GM19455 (cell line): ENCODE measurements around the gene NGB.

Experiments
- ATAC-seq: cut with Tn5 transposase; IDR thresholded peaks from one replicate; pipeline ENCODE4 v1.9.1; 2021; ENCODE audit not compliant: unreplicated experiment

NGB gene

DNA sequence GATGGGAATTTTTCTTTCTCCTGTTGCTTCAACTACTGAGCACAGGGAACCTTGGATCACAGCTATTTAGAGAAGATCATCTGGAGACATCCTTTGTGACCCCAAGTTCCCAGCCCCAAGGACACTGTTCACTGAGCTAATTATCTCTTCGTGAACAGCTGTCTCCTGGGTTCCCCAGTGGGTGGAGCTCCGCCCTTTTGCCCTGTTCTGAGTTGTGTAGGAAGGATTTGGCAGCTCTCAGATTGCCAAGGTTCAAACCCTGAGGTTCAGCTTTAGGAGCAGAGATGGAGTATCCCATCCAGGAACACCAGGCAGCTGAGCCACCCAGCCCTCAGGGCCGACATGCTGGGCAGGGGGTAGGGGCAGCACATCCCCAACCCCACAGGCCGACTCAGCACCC, 32.0 kb downstream of the NGB start:
- no peak for ATAC-seq

DNA sequence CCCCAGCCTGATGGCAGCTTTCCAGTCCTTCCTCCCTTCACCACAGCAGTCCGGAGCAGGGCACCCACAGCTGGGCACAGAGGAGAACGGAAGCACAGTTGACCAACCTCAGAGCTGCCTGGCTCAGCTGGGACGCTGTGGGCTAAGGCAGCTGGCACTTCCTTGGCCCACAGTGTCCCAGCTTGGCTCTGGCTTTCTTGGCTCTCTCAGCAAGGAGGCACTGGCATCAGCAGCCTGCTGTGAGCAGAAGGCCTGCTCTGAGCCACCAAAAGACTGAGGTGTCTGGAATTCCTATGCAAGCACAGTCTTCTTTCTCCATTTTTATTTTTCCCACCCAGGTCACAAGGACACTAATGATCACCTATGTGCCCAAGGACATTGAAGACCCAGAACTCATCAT, 32.6 kb downstream of the NGB start:
- no peak for ATAC-seq

DNA sequence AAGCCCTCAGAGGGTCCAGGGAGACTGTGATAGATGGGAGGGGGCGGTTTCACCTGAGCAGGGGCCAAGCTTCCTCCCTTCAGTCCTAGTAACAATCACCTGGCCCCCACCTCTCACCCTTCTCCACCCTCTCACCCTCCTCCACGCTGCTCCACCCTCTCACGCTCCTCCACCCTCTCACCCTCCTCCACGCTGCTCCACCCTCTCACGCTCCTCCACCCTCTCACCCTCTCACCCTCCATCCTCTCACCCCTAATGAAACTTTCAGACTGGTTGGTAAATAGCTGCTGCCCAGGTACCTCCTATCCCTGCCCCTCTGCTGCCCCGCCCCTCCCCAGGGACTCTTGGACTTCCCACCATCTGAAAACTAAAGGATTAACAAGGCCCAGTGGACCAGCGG, 34.2 kb downstream of the NGB start:
- no peak for ATAC-seq

DNA sequence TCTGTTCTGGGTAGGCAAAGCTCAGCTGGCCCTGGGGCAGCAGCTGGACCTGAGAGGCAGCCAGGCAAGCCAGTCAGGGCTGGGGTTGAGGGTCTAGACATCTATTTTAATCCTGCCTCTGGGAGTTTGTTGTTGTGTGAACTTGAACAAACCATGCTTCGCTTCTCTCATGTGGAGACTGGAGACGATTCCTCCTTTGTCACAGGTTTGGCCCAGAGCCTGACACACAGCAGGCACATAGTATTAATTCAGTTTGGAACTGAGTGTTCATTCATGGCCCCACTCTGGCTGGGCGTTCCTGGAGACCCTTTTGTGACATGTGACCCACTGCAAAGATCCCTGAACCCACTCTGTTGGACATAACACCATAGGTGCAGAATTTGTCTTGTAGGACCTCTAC, 39.3 kb downstream of the NGB start:
- ATAC-seq = no peak

DNA sequence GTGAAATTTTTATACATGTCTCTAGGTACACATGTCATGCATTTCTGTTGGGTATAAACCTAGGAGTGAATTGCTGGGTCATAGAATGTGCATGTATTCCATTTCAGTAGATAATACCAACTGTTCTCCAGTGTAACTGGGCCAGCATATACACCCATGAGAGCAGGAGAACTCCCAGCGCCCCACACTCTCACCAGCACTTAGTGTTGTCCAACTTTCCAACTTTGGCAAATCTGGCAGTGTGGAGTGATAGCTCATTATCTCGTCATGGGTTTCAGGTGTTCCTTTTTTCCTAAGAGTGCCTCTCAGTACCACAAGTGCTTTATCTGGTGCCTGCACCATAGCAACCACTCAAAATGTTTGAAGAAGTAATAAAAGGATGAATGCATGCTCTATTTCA, 40.1 kb downstream of the NGB start:
- no peak for ATAC-seq

DNA sequence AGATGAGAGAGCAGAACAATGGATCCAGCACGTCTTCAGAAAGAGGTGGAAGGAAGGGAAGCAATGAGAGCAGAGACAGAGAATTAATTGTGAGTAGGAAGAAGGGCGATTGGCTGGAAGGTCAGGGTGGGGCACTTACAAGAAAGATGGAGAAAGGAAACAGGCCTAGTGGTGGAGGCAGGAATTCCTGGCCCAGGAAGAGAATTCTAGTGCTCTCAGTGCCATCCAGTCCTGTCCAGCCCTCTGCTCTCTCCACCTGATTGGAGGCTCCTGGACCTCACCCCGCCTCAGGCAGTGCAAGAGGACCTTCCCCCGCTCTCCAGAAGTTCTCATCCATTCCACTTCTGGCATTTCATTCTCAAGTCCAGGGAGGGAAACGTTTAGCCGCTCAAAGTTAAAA, 43.0 kb downstream of the NGB start:
- no peak for ATAC-seq

DNA sequence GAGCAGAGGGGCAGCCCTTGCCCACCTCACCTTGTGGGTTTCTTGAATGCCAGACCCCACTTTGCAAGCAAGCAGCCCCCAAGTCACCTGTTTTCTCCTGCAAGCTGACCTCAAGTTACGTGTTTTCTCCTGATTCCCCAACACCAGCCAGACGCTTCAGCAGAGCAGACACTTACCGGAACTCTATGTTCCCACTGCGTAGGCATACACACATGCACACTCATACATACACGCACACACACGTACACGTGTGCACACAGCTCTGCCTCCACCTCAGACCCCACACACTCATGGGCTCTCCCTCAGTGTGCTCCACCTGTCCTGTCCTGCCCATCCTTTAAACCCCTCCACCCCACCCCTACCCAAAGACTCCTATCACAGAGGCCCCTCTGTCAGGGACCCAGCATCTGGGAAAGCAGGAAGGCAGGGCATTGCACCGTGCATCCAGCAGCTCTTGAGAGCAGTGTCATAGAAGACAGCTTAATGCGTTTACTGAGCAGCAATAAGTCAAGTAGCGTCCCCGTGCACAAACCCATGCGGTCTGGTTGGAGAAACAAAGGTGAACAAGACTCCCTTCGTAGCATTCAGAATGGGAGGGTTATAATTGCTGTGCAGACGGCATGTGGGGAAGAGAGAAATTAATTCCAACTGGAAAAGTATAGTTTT, 45.0 kb downstream of the NGB start:
- ATAC-seq = no peak

DNA sequence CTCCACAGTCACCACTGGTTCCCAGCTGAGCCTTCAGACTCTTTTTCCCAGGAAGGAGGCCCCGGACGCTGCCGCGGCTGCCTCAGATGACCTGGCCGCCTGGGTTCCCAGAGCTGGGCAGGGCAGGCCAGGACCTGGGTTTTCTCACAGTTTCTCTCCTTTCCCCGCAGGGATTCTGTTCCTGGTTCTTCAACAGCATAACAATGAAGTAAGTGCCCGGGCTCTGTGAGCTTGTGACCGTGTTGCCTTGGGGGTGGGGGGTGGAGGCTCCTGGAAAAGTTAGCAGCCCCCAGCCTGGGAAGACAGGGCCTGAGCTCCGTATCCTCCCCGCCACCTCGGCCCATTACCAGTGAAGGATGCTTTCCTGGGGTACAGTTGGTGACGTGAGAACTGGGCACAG, 45.8 kb downstream of the NGB start:
- no peak for ATAC-seq

DNA sequence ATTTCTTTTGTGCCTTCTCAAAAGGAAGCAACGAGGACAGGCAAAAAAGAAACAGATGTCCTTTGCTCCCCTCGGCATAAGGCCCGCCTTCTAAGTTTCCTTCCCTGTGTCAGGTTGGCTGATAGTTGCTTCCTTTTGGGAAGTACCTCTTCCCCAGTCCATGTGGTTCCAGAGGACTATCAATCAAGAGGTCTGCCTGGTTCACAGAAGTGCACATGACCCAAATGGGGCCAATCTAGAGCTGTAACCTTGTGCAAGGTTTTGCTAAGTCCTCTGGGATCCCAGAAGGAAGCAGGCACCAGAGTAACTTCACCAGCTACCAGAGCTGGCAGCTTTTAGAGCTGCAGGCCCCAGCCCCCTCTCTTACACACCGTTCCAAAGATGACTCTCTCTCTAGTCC, 46.8 kb downstream of the NGB start:
- ATAC-seq = no peak

DNA sequence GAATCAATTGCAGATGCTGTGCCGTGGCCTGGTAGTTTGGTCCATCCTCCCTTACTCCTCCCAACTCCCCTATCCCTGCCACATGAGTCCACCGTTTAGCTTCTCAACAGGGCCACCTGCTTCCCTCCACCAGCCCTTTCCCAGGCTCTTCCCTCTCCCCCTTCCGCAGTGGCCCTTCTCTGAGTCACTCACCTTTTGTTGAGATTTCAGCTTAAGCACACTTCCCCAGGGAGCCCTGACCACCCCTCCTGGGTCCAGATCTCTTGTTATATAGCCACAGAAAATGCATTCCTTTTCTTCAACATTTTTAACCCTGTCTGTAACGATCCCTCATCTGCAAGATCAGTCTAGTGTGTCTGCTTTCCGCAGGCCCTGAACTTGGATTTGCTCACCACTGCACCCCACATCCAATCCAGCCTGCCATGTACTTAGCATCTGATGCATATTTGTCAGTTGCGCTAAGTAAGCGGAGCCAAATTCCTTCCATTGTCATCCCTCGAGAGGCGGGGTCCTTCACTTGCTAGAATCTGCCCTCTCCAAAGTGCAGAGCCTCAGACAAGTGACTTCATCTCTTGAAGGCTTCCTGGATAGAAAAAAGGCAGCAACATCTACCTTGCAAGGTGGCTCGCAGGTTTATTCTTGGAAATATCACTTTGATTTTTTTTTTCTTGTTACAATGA, 48.3 kb downstream of the NGB start:
- ATAC-seq = no peak

DNA sequence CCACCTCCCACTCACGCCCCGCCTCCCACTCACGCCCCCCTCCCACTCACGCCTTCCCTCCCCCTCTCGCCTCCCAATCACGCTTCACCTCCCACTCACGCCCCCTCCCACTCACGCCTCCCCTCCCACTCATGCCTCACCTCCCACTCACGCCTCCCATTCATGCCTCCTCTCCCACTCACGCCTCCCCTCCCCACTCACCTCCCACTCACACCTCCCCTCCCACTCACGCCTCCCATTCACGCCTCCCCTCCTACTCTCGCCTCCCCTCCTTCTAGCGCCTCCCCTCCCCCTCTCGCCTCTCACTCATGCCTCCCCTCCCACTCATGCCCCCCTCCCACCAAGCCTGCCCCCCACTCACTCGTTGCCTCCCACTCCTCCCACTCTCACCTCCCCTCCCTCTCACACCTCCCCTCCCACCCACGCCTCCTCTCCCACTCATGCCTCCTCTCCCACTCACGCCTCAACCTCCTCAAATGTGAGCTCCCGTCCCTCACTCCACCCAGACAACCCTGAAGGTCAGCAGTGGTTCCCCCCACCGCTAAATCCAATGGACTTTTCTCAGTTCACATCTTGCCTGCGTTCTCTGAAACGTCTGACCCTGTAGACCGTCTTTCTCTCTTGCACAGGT, 49.6 kb downstream of the NGB start:
- no peak for ATAC-seq

DNA sequence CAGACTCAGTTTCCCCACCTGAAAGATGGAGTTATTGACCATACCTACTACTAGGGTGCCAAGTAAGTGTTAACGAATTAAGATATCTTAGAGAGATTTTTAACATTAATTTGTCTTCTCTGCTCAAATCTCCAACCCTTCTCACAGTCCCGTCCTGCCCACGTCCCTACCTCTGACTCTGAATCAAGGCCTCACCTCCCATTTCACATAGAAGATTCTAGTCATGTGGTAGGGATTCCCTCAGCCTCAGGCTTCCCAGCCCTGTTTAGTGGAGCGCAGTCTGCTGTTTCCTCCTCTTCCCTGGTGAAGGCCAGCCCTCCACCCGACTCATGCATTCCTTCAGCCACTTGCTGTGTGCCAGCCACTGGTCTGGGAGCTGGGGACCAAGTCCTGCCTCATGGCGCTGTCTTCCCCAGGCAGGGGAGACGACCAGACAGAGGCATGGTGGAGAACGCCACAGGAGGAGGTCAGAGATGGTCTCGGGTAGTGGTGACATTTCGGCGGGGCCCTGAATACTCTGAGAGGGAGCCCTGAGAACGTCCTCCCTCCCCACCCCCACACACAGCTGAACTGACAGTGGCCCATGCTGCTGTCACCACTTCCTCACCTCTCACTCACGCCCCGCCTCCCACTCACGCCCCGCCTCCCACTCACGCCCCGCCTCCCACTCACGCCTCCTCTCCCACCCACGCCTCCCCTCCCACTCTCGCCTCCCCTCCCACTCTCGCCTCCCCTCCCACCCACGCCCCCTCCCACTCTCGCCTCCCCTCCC, 50.6 kb downstream of the NGB start:
- no peak for ATAC-seq

DNA sequence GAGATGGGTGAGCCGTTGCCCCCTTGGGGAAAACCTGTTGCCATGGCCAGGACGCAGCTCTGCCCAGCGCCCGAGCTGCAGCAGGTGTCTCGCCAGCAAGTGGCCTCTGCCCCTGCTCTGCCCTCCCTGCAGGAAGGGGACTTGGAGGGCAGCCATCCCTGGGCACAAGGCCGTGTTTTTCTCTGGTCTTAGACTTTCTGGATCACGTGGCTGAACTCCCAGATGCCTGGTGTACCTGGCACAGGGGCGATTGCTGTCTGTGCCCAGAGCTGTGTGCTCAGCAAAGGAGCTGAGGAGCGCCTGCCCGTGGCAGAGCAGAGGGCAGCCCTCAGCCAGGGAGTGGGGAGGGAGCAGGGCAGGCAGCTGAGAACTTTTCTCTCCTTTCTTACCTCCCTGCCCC, 51.4 kb downstream of the NGB start:
- no peak for ATAC-seq

DNA sequence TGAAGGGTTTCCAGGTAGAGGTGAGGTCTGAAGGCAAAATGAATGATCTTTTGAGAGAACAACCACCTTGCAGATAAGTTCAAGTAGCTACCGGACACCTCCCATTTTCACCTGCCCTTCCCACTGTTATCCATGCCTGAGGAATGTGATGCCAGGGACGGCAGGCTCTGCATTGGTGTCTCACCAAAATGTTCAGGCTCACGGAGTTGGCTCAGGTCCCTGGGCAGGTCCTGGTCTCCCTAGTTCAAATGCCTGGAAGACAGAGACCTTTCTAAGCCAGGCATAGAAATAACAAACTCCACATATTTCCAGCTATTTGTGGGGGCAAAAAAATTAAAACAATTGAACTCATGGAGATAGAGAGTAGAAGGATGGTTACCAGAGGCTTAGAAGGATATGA, 53.5 kb downstream of the NGB start:
- ATAC-seq = no peak
